K562 (cell line): ENCODE measurements around the gene OBSCN. TPM values are rescaled to one million over a fixed set of nuclear protein-coding genes. Genes with fewer than 3 reads are reported as not detected.

Experiments used
- CBFB ChIP-seq: sonication (generic); formaldehyde crosslinking; IDR thresholded peaks from 2 replicates; pipeline ENCODE4 v1.4.0; 2020; ENCODE audit warnings: mild to moderate bottlenecking, missing genetic modification reagents
- DIDO1 ChIP-seq: fragments of 450-650 bp; IDR thresholded peaks from 2 replicates; pipeline ENCODE4 v1.6.1; 2016; ENCODE audit warnings: low read depth, missing biosample characterization, missing genetic modification characterization
- ERF ChIP-seq: fragments of 450-650 bp; formaldehyde crosslinking; IDR thresholded peaks from 2 replicates; pipeline ENCODE4 v1.4.0; 2020; ENCODE audit warnings: mild to moderate bottlenecking, mixed read lengths
- HINFP ChIP-seq: fragments of 450-650 bp; conservative IDR thresholded peaks from 2 replicates; pipeline ENCODE4 v1.6.1; 2016; ENCODE audit warnings: missing genetic modification characterization, low read depth, mild to moderate bottlenecking, control low read depth, missing compliant biosample characterization
- HMBOX1 ChIP-seq: sonication (generic); IDR thresholded peaks from 2 replicates; pipeline ENCODE4 v1.6.1; 2016
- NR3C1 ChIP-seq: sonication (generic); formaldehyde crosslinking; IDR thresholded peaks from 2 replicates; pipeline ENCODE4 v1.8.1; 2022; ENCODE audit warnings: missing genetic modification reagents
- OTX1 ChIP-seq: fragments of 450-650 bp; formaldehyde crosslinking; IDR thresholded peaks from 2 replicates; pipeline ENCODE4 v1.4.0; 2022; ENCODE audit warnings: mild to moderate bottlenecking
- SUPT5H ChIP-seq: fragments of 450-650 bp; IDR thresholded peaks from 2 replicates; pipeline ENCODE4 v1.6.1; 2016
- TEAD4 ChIP-seq, 2 experiments: sonication (generic) in 1 of 2; formaldehyde crosslinking in 1 of 2; IDR thresholded peaks; 2 replicates each; pipeline versions ENCODE4 v1.6.1 to v1.8.0; 2012 to 2022; ENCODE audit warnings: borderline replicate concordance in 1 of 2, inconsistent platforms in 1 of 2, low read length in 1 of 2, mild to moderate bottlenecking in 1 of 2, missing genetic modification reagents in 1 of 2
- ZNF561 ChIP-seq: fragments of 450-650 bp; formaldehyde crosslinking; conservative IDR thresholded peaks from 2 replicates; pipeline ENCODE4 v1.4.0; 2020; ENCODE audit warnings: mild to moderate bottlenecking, moderate library complexity
- ZNF830 ChIP-seq: fragments of 250-450 bp; sonication (Bioruptor Pico); IDR thresholded peaks from 2 replicates; pipeline ENCODE4 v1.5.0; 2021; ENCODE audit warnings: mild to moderate bottlenecking
- polyA plus RNA-seq, 8 experiments: library from polyadenylated mRNA; depleted of rRNA in 4 of 8; stranded (reverse) in 5 of 8; unstranded in 3 of 8; fragments of >200 nt; fragmentation: Nextera tagmentation in 2 of 8; fragmentation: Illumina TruSeq in 1 of 8; extraction: Ambion mirVana in 2 of 8; extraction: Trizol in 1 of 8; gene quantifications; 2 replicates each; pipeline versions ENCODE4 v1.2.1 to v1.2.3, GENCODE V29; 2011 to 2014; ENCODE audit warnings: inconsistent platforms in 1 of 8, missing spikeins in 1 of 8
- total RNA-seq, 7 experiments: library from RNA; depleted of rRNA in 6 of 7; stranded (reverse); fragments of >200 nt in 6 of 7; fragmentation: Illumina TruSeq in 2 of 7; extraction: Trizol in 2 of 7; gene quantifications; 2 replicates each; pipeline versions ENCODE4 v1.2.1 to v1.2.3, GENCODE V29; 2011 to 2021; ENCODE audit warnings: low replicate concordance in 1 of 7
- TF ChIP-seq, protein P1 (sequence below): fragments of 200-400 bp; formaldehyde crosslinking; IDR thresholded peaks from 2 replicates; pipeline ENCODE4 v1.6.1; 2017; ENCODE audit warnings: mild to moderate bottlenecking, low read depth, low read length, moderate library complexity
- TF ChIP-seq, protein P2 (sequence below): IDR thresholded peaks from 2 replicates; pipeline ENCODE4 v1.6.1; 2014; ENCODE audit warnings: antibody characterized with exemption
- TF ChIP-seq, protein P3 (sequence below), 2 experiments: IDR thresholded peaks; 2 replicates each; pipeline ENCODE4 v1.6.1; 2012; ENCODE audit warnings: improper control_type of control experiment in 2 of 2, low read depth in 2 of 2, low read length in 2 of 2, borderline replicate concordance in 1 of 2

The OBSCN gene
- total and polyA plus RNA-seq, 9 of the 15 experiments (the other 6 are each of a cell fraction or from before 2014, with no cell fraction given) = 0.18 to 19.7 (median 3.6) TPM

- TF ChIP-seq HINFP (tag) = 0 out of 2 replicates have a peak, but pooled peaks have one; percentile 4
- no peak for TF ChIP-seq TEAD4 (IDR thresholded peaks at IDR 0.05; ENCODE audit: low read length)
- no peak for TF ChIP-seq TEAD4 (CRISPR knock-in tag; IDR thresholded peaks at IDR 0.05; ENCODE audit: borderline replicate concordance)
- TF ChIP-seq, protein P1, sequence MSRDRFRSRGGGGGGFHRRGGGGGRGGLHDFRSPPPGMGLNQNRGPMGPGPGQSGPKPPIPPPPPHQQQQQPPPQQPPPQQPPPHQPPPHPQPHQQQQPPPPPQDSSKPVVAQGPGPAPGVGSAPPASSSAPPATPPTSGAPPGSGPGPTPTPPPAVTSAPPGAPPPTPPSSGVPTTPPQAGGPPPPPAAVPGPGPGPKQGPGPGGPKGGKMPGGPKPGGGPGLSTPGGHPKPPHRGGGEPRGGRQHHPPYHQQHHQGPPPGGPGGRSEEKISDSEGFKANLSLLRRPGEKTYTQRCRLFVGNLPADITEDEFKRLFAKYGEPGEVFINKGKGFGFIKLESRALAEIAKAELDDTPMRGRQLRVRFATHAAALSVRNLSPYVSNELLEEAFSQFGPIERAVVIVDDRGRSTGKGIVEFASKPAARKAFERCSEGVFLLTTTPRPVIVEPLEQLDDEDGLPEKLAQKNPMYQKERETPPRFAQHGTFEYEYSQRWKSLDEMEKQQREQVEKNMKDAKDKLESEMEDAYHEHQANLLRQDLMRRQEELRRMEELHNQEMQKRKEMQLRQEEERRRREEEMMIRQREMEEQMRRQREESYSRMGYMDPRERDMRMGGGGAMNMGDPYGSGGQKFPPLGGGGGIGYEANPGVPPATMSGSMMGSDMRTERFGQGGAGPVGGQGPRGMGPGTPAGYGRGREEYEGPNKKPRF = no peak
- TF ChIP-seq, protein P2, sequence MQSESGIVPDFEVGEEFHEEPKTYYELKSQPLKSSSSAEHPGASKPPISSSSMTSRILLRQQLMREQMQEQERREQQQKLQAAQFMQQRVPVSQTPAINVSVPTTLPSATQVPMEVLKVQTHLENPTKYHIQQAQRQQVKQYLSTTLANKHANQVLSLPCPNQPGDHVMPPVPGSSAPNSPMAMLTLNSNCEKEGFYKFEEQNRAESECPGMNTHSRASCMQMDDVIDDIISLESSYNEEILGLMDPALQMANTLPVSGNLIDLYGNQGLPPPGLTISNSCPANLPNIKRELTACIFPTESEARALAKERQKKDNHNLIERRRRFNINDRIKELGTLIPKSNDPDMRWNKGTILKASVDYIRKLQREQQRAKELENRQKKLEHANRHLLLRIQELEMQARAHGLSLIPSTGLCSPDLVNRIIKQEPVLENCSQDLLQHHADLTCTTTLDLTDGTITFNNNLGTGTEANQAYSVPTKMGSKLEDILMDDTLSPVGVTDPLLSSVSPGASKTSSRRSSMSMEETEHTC = no peak
- TF ChIP-seq, protein P3, sequence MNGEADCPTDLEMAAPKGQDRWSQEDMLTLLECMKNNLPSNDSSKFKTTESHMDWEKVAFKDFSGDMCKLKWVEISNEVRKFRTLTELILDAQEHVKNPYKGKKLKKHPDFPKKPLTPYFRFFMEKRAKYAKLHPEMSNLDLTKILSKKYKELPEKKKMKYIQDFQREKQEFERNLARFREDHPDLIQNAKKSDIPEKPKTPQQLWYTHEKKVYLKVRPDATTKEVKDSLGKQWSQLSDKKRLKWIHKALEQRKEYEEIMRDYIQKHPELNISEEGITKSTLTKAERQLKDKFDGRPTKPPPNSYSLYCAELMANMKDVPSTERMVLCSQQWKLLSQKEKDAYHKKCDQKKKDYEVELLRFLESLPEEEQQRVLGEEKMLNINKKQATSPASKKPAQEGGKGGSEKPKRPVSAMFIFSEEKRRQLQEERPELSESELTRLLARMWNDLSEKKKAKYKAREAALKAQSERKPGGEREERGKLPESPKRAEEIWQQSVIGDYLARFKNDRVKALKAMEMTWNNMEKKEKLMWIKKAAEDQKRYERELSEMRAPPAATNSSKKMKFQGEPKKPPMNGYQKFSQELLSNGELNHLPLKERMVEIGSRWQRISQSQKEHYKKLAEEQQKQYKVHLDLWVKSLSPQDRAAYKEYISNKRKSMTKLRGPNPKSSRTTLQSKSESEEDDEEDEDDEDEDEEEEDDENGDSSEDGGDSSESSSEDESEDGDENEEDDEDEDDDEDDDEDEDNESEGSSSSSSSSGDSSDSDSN (IDR thresholded peaks at IDR 0.05; ENCODE audit: borderline replicate concordance in 1 of 2, low read depth in 2 of 2, low read length in 2 of 2) = no peak
- no peak for TF ChIP-seq HMBOX1
- 0 out of 2 replicates have a peak, but pooled peaks have one; percentile 11 for TF ChIP-seq ERF (CRISPR knock-in tag)
- no peak for TF ChIP-seq NR3C1 (CRISPR knock-in tag)
- TF ChIP-seq ZNF561 (CRISPR knock-in tag) = no peak
- TF ChIP-seq CBFB = 0 out of 2 replicates have a peak, but pooled peaks have one; percentile 65
- no peak for TF ChIP-seq ZNF830
- no peak for TF ChIP-seq SUPT5H
- no peak for TF ChIP-seq DIDO1 (tag)
- TF ChIP-seq OTX1 = no peak
These were observed 162.0 kb downstream of the OBSCN start (continued) for GRCh38 chr1:228369608-228370438.
